NCI-H524 (cell line): ENCODE results near the gene NDUFC2.
"Not testable (repeated sequence)": the region's sequence is repeated elsewhere in the genome, so short reads cannot be mapped to it uniquely, and the experiment has no call there.

Experiments
- DNase-seq, 2 experiments: peaks; one replicate each; lab custom pipeline; 2025; lab: John Stamatoyannopoulos, UW

Gene NDUFC2

GRCh38 chr11:78030429-78031325 lies 49.0 kb downstream of the NDUFC2 start:
- DNase-seq, result peak; percentile 97 to 98

DNA sequence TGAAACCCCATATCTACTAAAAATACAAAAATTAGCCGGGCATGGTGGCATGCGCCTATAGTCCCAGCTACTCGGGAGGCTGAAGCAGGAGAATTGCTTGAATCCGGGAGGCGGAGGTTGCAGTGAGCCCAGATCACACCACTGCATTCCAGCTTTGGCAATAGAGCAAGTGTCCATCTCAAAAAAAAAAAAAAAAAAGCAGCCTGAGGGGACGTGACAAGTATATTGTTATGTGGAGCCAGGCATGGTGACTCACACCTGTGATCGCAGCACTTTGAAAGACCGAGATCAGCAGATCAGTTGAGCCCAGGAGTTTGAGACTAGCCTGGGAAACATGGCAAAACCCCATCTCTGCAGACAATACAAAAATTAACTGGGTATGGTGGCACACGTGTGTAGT lies 51.2 kb downstream of the NDUFC2 start:
- DNase-seq, result not testable (repeated sequence)

DNA sequence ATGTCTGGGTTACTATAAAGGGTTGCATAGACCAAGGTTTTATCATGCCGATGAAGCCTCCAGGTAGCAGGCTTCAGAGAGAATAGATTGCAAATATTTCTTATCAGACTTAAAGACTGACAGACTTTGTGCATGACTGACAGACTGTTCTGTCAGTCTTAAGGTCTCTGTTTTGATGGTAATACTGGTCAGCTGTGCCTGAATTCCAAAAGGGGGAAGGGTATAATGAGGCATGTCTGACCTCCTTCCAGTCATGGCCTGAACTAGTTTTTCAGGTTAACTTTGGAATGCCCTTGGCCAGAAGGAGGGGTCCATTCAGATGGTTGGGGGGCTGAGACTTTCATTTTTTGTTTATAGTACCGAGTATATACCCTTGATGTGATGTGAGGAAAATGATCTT lies 51.9 kb downstream of the NDUFC2 start:
- DNase-seq, result no peak

GRCh38 chr11:78025378-78025777 lies 54.3 kb downstream of the NDUFC2 start:
- no peak for DNase-seq

DNA sequence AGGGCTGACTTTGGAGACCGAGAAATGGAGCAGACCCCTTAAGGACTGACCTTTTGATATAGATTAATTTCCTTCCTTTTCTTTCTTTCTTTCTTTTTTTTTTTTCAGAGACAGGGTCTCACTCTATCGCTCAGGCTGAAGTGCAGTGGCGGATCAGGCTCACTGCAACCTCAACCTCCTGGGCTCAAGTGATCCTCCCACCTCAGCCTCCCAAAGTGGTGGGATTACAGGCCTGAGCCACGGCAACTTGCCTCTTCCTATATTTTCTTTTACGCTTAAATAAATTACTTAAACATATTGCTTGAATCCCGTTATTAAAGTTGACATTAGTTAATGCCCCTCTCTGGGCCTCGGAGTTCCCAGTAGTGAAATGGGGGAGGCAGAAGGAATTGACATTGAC lies 56.2 kb downstream of the NDUFC2 start:
- no peak for DNase-seq

GRCh38 chr11:78022397-78023396 lies 57.0 kb downstream of the NDUFC2 start, which contains the start of gene KCTD14:
KCTD14 (minus strand) TSS chr11:78023276; CDS start chr11:78023249, 27 bp downstream.
- DNase-seq, result no peak

DNA sequence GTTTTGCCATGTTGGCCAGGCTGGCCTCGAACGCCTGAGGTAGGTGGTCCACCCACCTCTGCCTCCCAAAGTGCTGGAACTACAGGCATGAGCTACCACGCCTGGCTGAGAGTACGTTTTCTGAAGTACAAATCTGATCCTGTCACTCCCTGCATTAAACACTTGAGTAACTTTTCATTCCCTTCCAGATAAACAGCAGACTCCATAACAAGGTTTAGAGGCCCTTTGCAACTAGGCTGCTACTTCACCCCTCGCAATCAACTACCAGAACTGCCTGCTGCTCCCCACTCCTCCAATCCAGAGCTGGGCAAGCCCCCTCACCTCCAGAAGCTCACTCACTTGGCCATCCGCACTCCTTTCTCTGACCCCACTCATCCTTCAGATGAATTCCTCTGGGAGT lies 58.1 kb downstream of the NDUFC2 start:
- no peak for DNase-seq

- no peak for DNase-seq
Observed at GRCh38 chr11:78020246-78020645, 59.4 kb downstream of the NDUFC2 start.

- DNase-seq, result no peak
Observed at GRCh38 chr11:78019808-78020207, 59.9 kb downstream of the NDUFC2 start.
